Keratinocyte (primary cell): ENCODE results near the gene PRKAG1. TPM values are rescaled to one million over a fixed set of nuclear protein-coding genes. Genes with fewer than 3 reads are reported as not detected.

ENCODE experiments used
- DNase-seq: peaks from one replicate; pipeline ENCODE4 v3.0.0-alpha.2; 2011; ENCODE audit warnings: low read depth, missing footprints, low spot score
- FAIRE-seq: peaks from 2 replicates; lab custom pipeline; 2011; peaks lifted over from hg19 to GRCh38; lab: Jason Lieb, UNC
- H2AFZ ChIP-seq: 2 replicates; pipeline ENCODE4 v1.6.0; 2012; ENCODE audit warnings: low read length, control low read depth, inconsistent platforms; ENCODE audit not compliant: control insufficient read depth
- H3K27ac ChIP-seq: 2 replicates; pipeline ENCODE4 v1.5.1; 2011; ENCODE audit warnings: low read length; ENCODE audit not compliant: control insufficient read depth, insufficient read depth
- H3K27me3 ChIP-seq: 3 replicates; pipeline ENCODE4 v1.6.0; 2011; ENCODE audit warnings: low read length; ENCODE audit not compliant: control insufficient read depth, insufficient read depth; ENCODE audit errors: extremely low read depth
- H3K36me3 ChIP-seq, 2 experiments: 2 replicates in 1 of 2; 3 replicates in 1 of 2; pipeline ENCODE4 v1.5.1; 2011; ENCODE audit warnings: low read length in 2 of 2, mild to moderate bottlenecking in 1 of 2; ENCODE audit not compliant: control insufficient read depth in 2 of 2, insufficient read depth in 2 of 2; ENCODE audit errors: extremely low read depth in 1 of 2
- H3K4me1 ChIP-seq: 3 replicates; pipeline ENCODE4 v1.5.1; 2011; ENCODE audit warnings: low read length; ENCODE audit not compliant: control insufficient read depth, insufficient read depth; ENCODE audit errors: extremely low read depth
- H3K4me2 ChIP-seq: 3 replicates; pipeline ENCODE4 v1.6.0; 2011; ENCODE audit warnings: low read depth, low read length; ENCODE audit not compliant: control insufficient read depth, insufficient read depth; ENCODE audit errors: extremely low read depth
- H3K4me3 ChIP-seq, 3 experiments: fragments of 200-600 bp in 1 of 3; sonication (generic) in 1 of 3; 2 replicates in 2 of 3; 3 replicates in 1 of 3; pipeline ENCODE4 v1.5.1; 2011 to 2016; ENCODE audit warnings: low read length in 3 of 3, mild to moderate bottlenecking in 3 of 3, control low read depth in 2 of 3, inconsistent platforms in 1 of 3, low read depth in 1 of 3, mixed read lengths in 1 of 3, mixed run types in 1 of 3, moderate library complexity in 1 of 3; ENCODE audit not compliant: control insufficient read depth in 2 of 3, insufficient read depth in 2 of 3; ENCODE audit errors: extremely low read depth in 1 of 3
- H3K79me2 ChIP-seq: 2 replicates; pipeline ENCODE4 v1.6.0; 2012; ENCODE audit warnings: low read length; ENCODE audit not compliant: control insufficient read depth, insufficient read depth
- H3K9ac ChIP-seq: 3 replicates; pipeline ENCODE4 v1.6.0; 2011; ENCODE audit warnings: low read length; ENCODE audit not compliant: control insufficient read depth, insufficient read depth; ENCODE audit errors: extremely low read depth
- H3K9me1 ChIP-seq: 3 replicates; pipeline ENCODE4 v1.6.0; 2011; ENCODE audit warnings: low read length; ENCODE audit not compliant: control insufficient read depth, insufficient read depth; ENCODE audit errors: extremely low read depth
- H3K9me3 ChIP-seq: 2 replicates; pipeline ENCODE4 v1.5.1; 2012; ENCODE audit warnings: low read depth, low read length; ENCODE audit not compliant: control insufficient read depth
- H4K20me1 ChIP-seq: 3 replicates; pipeline ENCODE4 v1.6.0; 2011; ENCODE audit warnings: low read length; ENCODE audit not compliant: control insufficient read depth, insufficient read depth; ENCODE audit errors: extremely low read depth
- CTCF ChIP-seq, 3 experiments: IDR thresholded peaks in 1 of 3; conservative IDR thresholded peaks in 1 of 3; optimal IDR thresholded peaks in 1 of 3; 2 replicates in 2 of 3; 3 replicates in 1 of 3; pipeline versions ENCODE3 to v1.5.1; 2011; ENCODE audit warnings: low read length in 3 of 3, mild to moderate bottlenecking in 3 of 3, moderate library complexity in 2 of 3, control low read depth in 1 of 3, inconsistent platforms in 1 of 3; ENCODE audit not compliant: insufficient read depth in 2 of 3; ENCODE audit errors: extremely low read depth in 1 of 3
- EZH2 ChIP-seq: IDR thresholded peaks from one replicate; pipeline ENCODE4 v1.6.1; 2012; ENCODE audit warnings: inconsistent platforms, mild to moderate bottlenecking, low read length, moderate library complexity
- dilution Hi-C: fragments of 300-500 bp; cut with MboI; formaldehyde crosslinking; loops from one replicate; pipeline ENCODE4 v1.7.0; 2020; ENCODE audit warnings: low sequenced_read_pairs; ENCODE audit not compliant: extremely low pct_ligation_motif_present
- polyA plus RNA-seq, 5 experiments: library from polyadenylated mRNA; depleted of rRNA in 3 of 5; stranded (reverse) in 3 of 5; stranded (forward) in 1 of 5; unstranded in 1 of 5; fragments of >200 nt; gene quantifications; 1 replicate in 1 of 5; 2 replicates in 3 of 5; 3 replicates in 1 of 5; pipeline versions ENCODE4 v1.2.1 to v1.2.3, GENCODE V29; 2011 to 2012; ENCODE audit warnings: missing spikeins in 2 of 5, low read depth in 1 of 5, low replicate concordance in 1 of 5

Gene PRKAG1
- polyA plus RNA-seq, 1 donor (not counting 4 experiments of a cell fraction or from before 2014, with no cell fraction given) = 125 TPM

GRCh38 chr12:48954841-48955501 lies 63.6 kb downstream of the PRKAG1 start:
- no peak for FAIRE-seq
- Histone ChIP-seq H3K4me2 (no peak overlapping the region), H3K4me3 (no peak overlapping the region)

GRCh38 chr12:48954061-48954460 lies 64.5 kb downstream of the PRKAG1 start:
- peaks cover 12% of the 10 kb centered on the region for H3K4me1 ChIP-seq
- no peak overlapping the region for H3K4me3 ChIP-seq
- H2AFZ ChIP-seq = no peak overlapping the region
- H3K27ac ChIP-seq = no peak overlapping the region
- FAIRE-seq = no peak
- no peak for TF ChIP-seq EZH2
- no peak for TF ChIP-seq CTCF (optimal IDR thresholded peaks at IDR 0.05 in 1 of 3, IDR thresholded peaks at IDR 0.05 in 1 of 3, conservative IDR thresholded peaks at IDR 0.05 in 1 of 3; ENCODE audit: extremely low read depth in 1 of 3, insufficient read depth in 2 of 3, low read length in 3 of 3)
- DNase-seq = no peak
- no peak overlapping the region for H3K9ac ChIP-seq
- H3K4me2 ChIP-seq = no peak overlapping the region
- dilution Hi-C loops = no loop called here
- no peaks in the 10 kb centered on the region for H3K9me3 ChIP-seq
- no peaks in the 10 kb centered on the region for H3K27me3 ChIP-seq
- H4K20me1 ChIP-seq = peaks cover 9% of the 10 kb centered on the region
- H3K9me1 ChIP-seq = no peaks in the 10 kb centered on the region
- peaks cover 76% of the 10 kb centered on the region for H3K79me2 ChIP-seq
- peaks cover 18 to 25% of the 10 kb centered on the region in 2 experiments for H3K36me3 ChIP-seq

More at GRCh38 chr12:48954841-48955501, 63.6 kb downstream of the PRKAG1 start:
- Histone ChIP-seq H3K4me1 (peaks cover 12% of the 10 kb centered on the region), H3K9ac (no peak overlapping the region), H2AFZ (no peak overlapping the region), H3K36me3 (peaks cover 16 to 25% of the 10 kb centered on the region in 2 experiments), H3K79me2 (peaks cover 69% of the 10 kb centered on the region), H3K9me1 (no peaks in the 10 kb centered on the region), H3K9me3 (no peaks in the 10 kb centered on the region), H3K27me3 (no peaks in the 10 kb centered on the region), H3K27ac (no peak overlapping the region), H4K20me1 (peaks cover 9% of the 10 kb centered on the region)
- DNase-seq = no peak
- dilution Hi-C loops = no loop called here
- TF ChIP-seq EZH2 (no peak), CTCF (optimal IDR thresholded peaks at IDR 0.05 in 1 of 3, IDR thresholded peaks at IDR 0.05 in 1 of 3, conservative IDR thresholded peaks at IDR 0.05 in 1 of 3; ENCODE audit: extremely low read depth in 1 of 3, insufficient read depth in 2 of 3, low read length in 3 of 3) (no peak)
